ENCODE results near the gene AQP12A.

GRCh38 chr2:240712121-240712520 is 20.5 kb downstream of the AQP12A start:
- TF ChIP-seq, protein P1, sequence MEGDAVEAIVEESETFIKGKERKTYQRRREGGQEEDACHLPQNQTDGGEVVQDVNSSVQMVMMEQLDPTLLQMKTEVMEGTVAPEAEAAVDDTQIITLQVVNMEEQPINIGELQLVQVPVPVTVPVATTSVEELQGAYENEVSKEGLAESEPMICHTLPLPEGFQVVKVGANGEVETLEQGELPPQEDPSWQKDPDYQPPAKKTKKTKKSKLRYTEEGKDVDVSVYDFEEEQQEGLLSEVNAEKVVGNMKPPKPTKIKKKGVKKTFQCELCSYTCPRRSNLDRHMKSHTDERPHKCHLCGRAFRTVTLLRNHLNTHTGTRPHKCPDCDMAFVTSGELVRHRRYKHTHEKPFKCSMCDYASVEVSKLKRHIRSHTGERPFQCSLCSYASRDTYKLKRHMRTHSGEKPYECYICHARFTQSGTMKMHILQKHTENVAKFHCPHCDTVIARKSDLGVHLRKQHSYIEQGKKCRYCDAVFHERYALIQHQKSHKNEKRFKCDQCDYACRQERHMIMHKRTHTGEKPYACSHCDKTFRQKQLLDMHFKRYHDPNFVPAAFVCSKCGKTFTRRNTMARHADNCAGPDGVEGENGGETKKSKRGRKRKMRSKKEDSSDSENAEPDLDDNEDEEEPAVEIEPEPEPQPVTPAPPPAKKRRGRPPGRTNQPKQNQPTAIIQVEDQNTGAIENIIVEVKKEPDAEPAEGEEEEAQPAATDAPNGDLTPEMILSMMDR (IDR thresholded peaks at IDR 0.05), result no peak
- TF ChIP-seq EZH2 (IDR thresholded peaks at IDR 0.05) (no peak), EZH2phosphoT487 (IDR thresholded peaks at IDR 0.05) (no peak)
